Right renal pelvis (tissue), 4 donors: ENCODE results near the gene SIX2. TPM values are rescaled to one million over a fixed set of nuclear protein-coding genes. Genes with fewer than 3 reads are reported as not detected.

Experiments used
- DNase-seq, 4 donors: peaks; one replicate each; pipeline ENCODE4 v3.0.0-alpha.2; 2013; ENCODE audit warnings: low read depth in 4 of 4, low spot score in 3 of 4, missing footprints in 1 of 4
- polyA plus RNA-seq, 4 donors: library from polyadenylated mRNA; unstranded; fragments of 120-200 nt; gene quantifications; one replicate each; pipeline ENCODE4 v1.2.1, GENCODE V29; 2013; ENCODE audit not compliant: insufficient read length in 4 of 4

Gene SIX2
- polyA plus RNA-seq, 4 donors: 14.2 to 29.8 (median 25.9) TPM

- DNase-seq: no peak
Observed at GRCh38 chr2:44970846-44971450, 38.3 kb downstream of the SIX2 start.

DNA sequence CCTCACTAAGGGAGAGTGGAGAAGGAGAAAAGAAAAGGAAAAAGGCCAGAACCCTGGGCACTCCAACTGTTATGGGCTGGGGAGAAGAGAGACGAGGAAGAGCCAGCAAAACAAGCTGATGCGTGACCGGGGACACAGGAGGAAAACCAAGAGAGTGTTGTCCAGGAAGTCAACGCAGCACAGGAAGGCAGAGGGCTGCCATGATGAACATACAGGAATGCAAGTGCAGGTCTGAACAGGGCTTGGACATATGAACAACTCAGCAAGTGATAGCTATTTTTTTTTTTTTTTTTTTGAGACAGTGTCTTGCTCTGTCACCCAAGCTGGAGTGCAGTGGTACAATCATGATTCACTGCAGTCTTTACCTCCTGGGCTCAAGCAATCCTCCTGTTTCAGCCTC, 39.3 kb downstream of the SIX2 start:
- no peak for DNase-seq

GRCh38 chr2:44967727-44968432, 41.4 kb downstream of the SIX2 start:
- DNase-seq: no peak

- DNase-seq: no peak
Observed at GRCh38 chr2:44967056-44967455, 42.2 kb downstream of the SIX2 start.

DNA sequence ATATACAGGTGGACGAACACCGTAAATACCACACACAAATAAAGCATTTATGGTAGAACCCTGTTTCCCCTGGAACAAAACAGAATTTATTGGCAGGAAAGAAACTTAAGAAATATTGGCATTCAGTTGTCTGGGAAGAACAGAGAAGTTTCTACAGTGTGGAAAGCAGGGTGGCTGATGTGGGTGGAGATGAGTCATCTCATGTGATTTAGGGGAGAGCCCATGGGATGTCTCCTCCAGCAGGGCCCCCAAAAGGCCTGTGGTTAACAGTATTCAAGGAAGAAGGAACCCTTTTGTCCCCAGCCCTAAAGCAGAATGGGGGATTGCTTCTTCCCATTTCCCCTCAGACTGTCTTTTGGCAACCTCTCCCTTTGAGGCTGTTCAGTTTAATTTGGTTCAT, 43.6 kb downstream of the SIX2 start:
- no peak for DNase-seq

GRCh38 chr2:44964752-44965236, 44.5 kb downstream of the SIX2 start:
- DNase-seq: no peak

DNA sequence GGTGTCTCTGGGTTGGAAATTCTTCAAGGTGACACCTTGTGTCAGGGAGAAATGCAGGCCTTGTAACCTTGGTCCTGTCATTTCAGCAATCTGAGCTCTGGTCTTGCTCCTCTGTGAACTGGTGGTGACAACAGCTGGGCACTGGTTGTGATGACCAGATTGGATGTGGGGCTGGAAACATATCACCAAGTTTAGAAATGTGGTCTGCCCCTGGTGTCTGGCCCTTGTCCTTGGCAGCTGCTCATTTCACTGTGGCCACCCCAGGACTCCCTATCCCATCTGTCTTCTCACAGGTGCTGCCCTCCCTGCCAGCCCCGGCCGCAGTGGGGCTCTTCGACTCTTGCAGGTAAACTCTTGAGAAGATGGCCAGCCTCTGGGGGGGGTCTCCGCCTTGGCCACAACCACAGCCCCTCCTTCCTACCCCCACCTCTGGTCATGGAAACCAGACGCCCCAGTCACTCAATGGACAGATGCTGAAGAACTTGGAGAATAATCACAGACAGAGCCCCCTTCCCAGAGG, 47.0 kb downstream of the SIX2 start:
- DNase-seq: no peak

DNA sequence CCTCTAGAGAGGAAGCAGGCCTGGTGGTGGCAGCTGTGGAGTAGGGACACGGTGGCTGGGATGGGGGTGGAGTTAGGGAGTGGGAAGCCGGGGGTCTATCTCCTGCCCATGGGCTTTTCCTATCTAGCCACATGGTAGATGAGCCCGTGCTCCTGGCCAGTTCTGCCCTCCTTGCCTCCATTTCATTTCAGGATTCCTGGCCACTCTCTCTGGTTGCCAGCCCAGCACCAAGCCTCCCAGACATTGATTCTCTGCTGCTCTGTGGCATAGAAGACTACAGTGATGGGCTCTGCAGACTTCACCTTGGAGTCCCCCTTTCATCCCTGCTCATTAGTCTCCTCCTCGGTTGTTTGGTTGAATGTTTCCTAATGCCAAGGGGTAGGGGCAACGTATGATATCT, 48.4 kb downstream of the SIX2 start:
- no peak for DNase-seq

- DNase-seq: no peak
Observed at GRCh38 chr2:44959855-44960254, 49.4 kb downstream of the SIX2 start.

- no peak for DNase-seq
Observed at GRCh38 chr2:44957656-44958327, 51.5 kb downstream of the SIX2 start.

DNA sequence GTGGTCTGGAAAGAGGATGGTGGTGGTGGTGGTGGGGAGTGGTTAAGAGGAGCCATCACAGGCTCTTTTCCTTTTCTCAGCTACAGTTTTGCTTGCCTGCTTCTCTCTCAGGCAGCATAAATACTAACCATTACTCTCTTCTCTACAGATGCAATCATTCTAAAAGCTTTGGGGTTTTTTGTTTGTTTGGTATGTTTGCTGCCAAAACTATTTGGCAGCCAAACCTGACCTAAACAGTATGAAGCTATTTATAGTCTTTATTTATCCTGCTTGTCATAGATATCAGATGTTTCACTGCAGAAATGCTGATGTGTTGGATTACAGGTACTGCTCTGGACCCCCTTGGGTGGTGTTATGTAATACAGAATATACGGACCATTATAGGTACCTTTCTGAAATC, 52.4 kb downstream of the SIX2 start:
- no peak for DNase-seq

DNA sequence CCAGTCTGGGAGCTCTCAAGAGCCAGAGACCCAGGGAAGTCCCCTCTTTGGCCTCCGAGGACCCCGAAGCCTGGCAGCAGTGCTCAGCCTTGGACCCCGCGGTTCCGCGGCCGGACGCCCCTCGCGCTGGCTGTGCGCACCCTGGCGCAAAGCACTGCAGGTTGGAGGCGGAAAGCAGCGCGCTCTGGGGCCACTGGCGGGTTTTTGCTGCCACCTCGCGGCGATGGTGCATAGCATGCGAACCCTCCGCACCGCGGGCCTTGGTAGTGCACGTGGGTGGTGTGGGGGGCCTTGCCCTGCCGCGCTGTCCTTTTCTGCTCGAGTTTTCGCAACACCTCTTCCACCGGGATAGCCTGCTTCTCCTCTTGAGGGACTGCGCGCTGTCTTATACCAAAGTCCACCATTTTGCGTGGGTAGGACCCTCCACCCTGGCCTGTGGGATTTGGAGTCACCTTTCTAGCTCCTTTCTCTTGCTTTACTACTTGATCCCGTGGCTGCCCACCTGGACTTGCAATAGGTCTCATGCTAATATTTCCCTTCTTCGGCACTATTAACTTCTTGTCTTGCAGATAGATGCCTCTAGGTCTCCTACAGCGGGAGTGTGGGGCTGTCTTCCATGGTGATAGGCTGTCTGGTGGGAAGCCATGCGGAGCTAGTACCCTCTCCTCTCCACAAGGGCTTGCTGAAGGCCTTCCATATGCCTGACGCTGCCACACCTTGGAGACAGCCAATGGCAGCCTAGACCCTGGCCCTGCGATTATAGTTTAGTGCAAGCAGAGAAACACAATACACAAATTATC, 53.5 kb downstream of the SIX2 start:
- DNase-seq: peak in 3 of 4 donors; percentile 53 to 67 (median 58)

Other genes starting within 250 kb of the SIX2 start
- gene SIX3, start 67.8 kb downstream of the SIX2 start, polyA plus RNA-seq: under 1 TPM in 1 of 4 donors, not detected in 3; 0.04 TPM